ENCODE measurements around the gene DPH1.

Gene DPH1

GRCh38 chr17:2051061-2051932 lies 21.3 kb downstream of the DPH1 start:
- no peak for DNase-seq

- no peak for DNase-seq
These were observed 22.1 kb downstream of the DPH1 start for GRCh38 chr17:2051933-2052559.

- no peak for DNase-seq
These were observed 23.7 kb downstream of the DPH1 start for GRCh38 chr17:2053380-2054261.

GRCh38 chr17:2054262-2054511 lies 24.2 kb downstream of the DPH1 start:
- DNase-seq: no peak

- DNase-seq: no peak
These were observed 24.7 kb downstream of the DPH1 start, which contains the start of gene HIC1 for GRCh38 chr17:2054512-2055291. TSS of gene HIC1 (plus strand) at chr17:2055103. CDS start at chr17:2056691, 1,588 bp downstream.

- DNase-seq: no peak
These were observed 25.6 kb downstream of the DPH1 start for GRCh38 chr17:2055292-2056205.

- DNase-seq: no peak
These were observed 26.5 kb downstream of the DPH1 start for GRCh38 chr17:2056206-2057174.

- no peak for DNase-seq
These were observed 27.3 kb downstream of the DPH1 start for GRCh38 chr17:2057175-2057759.

GRCh38 chr17:2057760-2058585 lies 28.0 kb downstream of the DPH1 start:
- DNase-seq: no peak

- peak; percentile 28 for DNase-seq
These were observed 28.9 kb downstream of the DPH1 start for GRCh38 chr17:2058586-2059546.

- no peak for DNase-seq
These were observed 29.8 kb downstream of the DPH1 start for GRCh38 chr17:2059547-2060384.

GRCh38 chr17:2060385-2060658 lies 30.4 kb downstream of the DPH1 start:
- no peak for DNase-seq

GRCh38 chr17:2060681-2061440 lies 30.9 kb downstream of the DPH1 start:
- DNase-seq: no peak

GRCh38 chr17:2061441-2061958 lies 31.5 kb downstream of the DPH1 start:
- DNase-seq: no peak

- no peak for DNase-seq
These were observed 32.7 kb downstream of the DPH1 start for GRCh38 chr17:2062571-2063183.
